AG08395 (cell line): ENCODE measurements around the gene NDUFS3.

Experiments
- DNase-seq: peaks from one replicate; pipeline ENCODE4 v3.0.0; 2012; ENCODE audit warnings: mixed read lengths, low spot score

The NDUFS3 gene

DNA sequence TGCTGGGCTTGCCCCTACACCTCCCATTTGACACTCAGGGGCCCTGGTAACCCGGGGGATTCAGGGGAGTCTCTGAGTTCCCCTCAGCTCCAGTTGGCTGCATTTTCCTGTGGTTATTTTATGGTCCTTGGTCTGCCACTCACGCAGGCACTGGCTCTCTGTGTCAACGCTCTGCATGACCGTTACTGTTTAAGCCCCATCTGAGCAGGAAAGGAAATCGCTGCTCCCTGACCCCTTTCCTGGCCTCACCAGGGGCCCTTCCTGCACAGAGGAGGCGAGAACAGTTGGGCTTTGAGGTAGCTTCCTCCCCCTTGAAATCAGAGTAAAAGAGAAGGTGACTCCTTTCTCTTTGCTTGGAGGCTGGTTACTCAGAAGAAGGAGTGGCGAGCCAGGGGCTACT is 12.9 kb downstream of the NDUFS3 start:
- no peak for DNase-seq

DNA sequence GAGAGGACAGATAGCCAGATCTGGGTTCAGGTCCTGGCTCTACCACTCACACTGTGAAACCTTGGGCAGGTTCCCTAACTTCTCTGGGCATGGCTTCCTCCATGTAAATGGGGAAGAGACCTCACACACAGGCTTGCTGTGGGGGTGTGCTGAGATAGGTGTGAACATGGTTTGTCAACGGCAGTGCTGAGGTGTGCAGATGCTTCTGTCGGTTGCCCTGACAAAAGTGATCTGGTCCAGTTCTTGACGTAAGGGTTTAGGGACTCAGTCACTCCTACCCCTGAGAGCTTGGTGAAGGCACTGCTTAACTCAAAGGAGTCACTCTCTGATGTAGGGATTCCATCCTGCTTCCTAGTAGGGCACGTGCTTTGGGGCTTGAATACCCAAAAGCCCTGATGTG is 13.4 kb downstream of the NDUFS3 start:
- no peak for DNase-seq

DNA sequence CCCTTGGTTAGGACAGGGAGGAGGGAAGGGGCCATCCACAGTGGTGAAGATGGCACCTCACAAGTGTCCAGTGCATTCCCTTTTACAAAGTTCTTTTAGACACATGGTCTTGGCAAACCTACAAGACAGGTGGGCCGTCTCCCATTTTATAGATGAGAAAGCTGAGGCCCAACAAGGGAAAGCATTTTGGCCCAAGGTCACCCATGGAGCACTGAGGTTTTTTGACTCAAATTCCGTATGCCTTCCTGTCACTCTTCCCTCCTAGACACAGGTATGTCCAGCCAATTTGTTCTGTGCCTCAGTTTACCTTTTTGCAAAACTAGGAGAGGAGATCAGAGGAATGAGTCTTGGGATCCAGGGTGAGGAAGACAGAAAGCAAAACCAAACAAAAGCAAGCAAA is 14.1 kb downstream of the NDUFS3 start:
- no peak for DNase-seq

DNA sequence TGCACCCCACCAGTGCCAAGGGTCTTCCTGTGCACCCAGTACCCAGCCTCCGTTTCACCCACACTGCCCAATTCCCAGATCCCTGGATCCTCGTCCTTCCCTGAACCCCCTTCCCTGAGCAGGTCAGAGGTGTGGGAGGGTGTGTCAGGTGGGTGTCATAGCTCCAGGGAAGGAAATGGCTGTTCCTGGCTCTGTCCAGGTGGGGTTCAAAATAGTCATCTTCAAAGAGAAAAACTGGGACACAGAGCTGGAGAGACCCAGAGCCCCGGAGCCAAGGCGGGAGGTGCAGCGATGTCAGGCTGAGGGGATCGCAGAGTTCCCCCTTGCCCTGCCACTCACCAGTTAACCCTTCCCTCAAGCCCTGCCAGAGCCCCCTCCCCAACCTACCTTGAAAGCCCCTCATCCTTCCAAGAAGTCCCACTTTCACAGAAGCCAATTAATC is 14.6 kb downstream of the NDUFS3 start:
- DNase-seq: no peak

DNA sequence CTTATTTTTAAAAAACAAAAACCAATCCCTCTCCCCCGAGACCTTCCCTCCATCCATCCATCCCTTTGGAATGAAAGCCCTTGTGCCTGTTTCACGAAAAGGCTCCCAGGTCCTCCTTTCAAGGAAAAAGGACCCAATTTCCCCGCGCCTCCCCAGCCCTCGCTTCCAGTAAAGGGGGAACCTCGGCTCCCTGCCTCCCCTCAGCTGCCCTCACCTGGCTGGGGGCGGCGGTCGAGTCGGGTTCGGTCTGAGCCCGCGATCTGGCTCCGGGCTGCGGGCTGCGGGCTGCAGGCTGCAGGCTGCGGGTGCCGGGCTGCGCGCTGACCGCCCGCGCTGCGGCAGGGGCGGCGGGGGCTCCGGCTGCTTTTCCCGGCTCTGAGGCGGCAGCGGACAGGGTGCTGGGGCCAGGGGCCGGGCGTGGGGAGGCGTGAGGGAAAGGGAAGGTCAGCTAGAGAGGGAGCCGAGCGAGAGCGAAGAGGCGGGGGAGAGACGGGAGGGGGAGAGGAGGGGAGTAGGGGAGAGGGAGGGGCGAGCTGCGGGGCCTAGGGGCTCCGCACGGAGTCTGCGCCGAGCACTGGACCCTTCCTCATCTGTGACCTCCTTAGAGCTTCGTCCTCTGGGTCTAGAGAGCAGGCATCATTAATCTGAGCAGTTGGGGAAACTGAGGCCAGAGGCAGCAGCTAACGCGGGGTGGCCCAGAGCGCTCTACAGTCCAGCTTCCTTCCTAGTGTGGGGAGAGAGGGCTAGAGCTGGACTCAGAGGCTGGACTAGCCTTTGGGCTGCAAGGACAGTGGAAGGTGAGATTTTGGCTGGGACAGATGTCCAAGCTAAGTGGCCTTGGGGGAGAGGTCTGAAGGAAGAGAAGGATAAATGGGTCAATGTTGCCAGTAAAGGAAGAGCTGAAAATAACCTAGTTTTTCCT is 15.3 kb downstream of the NDUFS3 start, which contains the start of gene C1QTNF4:
TSS of gene C1QTNF4 (minus strand) at position 478 of the 922 bp plus-strand sequence. CDS start 3,601 bp downstream, outside the sequence.
- DNase-seq: no peak

DNA sequence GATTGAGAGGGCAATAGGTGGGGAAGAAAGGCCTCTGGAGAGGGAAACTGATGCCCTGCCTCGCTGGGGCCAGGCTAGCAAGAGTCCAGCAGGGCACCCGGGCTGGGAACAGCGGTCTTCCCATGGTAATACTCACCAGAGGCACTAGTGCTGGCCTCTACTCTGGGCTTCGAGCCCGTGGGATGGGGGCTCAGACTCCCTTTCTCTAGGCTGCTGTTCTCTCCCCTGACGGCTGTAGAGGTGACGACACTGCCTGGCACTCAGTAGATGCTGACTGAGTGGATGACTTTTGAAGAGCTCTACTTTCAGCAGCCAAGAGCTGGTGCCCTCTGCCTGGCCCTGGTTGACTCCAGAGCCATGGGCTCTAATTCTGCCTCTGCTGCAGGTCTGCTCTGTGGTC is 16.2 kb downstream of the NDUFS3 start:
- DNase-seq: no peak

DNA sequence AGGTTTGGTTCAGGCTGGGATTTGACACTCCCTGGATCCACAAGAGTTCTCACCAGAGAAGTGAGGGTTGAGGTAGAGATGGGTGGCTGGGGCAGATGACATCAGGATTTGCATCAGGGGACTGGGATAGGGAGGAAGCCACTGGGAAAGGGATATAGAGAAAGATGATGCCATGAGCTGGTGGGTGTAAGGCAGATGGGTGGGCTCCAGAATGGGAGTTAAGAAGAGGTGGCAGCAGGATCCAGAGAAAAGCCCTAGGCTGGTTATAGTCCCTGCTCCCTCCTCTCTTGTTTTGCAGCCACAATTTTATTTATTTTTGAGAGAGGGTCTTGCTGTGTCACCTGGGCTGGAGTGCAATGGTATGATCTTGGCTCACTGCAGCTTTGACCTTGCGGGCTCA is 17.1 kb downstream of the NDUFS3 start:
- DNase-seq: no peak

DNA sequence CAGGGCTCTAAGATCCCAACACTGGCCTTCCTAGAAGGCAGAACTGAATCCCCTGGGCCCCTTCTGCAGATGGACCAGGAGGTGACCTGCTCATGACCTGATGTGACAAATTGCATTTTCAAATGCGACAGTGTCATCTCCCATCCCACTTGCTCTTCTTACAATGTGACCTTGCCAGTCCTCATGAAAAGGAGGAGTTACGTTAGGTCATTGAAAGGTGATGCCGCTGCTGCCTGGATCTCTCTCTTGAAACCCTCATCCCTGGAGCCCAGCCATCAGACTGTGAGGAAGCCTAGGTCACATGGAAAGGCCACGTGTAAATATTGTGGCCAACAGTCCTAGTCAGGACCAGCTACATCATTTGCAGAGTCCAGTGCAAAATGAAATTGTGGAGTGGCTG is 21.0 kb downstream of the NDUFS3 start:
- DNase-seq: no peak

DNA sequence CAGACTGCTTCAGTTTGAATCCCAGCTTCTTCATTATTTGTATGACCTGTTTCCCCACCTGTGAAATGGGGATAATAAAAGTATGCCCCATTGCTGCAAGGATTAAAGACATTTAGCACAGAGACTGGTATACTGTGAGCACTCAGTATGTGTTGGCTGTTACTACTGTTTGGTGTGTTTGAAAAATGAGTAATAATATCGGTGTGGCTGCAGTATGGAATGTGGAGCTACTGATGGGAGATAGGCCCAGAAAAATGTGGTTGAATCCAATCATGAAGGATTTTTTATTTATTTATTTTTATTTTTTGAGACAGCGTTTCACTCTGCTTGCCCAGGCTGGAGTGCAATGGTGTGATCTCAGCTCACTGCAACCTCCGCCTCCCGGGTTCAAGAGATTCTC is 24.4 kb downstream of the NDUFS3 start:
- peak; percentile 46 for DNase-seq

DNA sequence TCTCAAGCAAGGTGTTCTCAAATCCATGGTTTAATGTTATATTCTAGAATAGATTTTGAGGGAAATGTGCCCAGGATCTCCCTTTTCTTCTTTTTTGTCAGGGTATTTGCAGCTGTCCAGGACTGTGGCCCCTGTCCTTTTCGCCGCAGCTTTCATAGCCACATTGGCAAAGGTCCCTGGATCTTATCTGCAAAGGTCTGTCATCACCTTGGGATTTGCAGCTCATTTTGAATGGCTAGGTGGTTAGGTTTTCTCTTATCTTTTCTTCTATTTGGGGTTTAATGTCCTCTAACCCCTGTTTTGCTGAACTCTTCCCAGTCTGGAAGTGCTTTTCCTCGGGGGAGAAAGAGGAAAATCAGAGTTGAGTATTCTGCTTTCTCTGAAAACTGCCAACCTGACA is 27.0 kb downstream of the NDUFS3 start:
- DNase-seq: no peak

DNA sequence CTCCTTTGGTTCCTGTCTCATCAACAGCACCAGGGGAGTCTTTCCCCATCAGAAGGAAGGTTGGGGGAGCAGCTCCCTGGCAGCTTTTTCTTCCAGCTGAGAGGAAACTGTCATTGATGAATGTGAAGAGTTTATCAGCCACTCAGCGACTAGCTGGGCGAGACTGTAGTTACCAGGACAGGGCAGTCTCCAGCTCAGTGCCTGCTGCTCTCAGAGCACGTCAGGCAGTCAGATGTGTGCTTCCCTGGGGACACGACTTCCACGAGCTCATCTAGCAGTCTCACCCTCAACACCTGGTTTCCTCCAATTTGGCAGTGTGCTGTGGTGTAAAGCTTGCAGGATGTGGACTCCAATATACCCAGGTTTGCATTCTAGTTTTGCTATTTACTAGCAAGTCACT is 27.9 kb downstream of the NDUFS3 start:
- DNase-seq: no peak

DNA sequence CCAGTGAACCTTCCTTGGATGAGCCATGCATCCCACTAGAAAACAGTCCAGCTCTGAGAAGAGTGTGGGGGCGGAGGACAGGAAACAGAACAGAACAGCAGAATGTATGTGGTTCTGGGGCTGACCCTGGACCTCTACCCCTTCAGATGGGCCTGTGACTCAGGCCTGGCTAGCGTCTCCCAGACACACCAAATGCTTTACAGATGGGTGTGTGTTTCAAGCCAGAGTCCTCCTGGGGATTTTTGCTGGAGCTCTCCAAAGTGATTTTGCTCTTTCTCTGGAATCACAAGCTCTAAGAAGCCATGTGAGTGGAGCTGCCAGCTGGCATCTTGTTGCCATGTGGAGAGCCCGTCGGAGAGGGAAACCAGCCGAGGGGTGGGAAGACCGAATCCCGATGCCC is 28.5 kb downstream of the NDUFS3 start:
- DNase-seq: peak; percentile 86

DNA sequence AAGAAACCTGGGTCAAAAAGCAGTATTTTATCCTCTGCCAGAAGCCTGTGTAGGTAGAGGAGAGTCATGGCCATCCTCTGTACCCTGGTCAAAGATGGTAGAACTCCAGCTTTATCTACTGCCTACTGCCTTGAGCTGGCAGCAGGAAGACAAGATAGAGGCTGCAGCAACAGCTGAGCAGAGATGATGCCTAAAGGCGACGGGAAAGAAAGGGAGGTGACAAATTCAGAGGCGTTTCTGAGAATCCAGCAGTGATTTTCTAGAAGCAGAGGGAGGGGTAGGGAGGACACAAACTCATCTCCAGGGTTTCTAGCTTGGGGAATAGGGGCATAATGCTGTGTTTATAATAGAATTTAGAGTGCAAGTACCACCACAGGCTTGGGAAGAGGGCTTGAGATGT is 30.8 kb downstream of the NDUFS3 start:
- no peak for DNase-seq

DNA sequence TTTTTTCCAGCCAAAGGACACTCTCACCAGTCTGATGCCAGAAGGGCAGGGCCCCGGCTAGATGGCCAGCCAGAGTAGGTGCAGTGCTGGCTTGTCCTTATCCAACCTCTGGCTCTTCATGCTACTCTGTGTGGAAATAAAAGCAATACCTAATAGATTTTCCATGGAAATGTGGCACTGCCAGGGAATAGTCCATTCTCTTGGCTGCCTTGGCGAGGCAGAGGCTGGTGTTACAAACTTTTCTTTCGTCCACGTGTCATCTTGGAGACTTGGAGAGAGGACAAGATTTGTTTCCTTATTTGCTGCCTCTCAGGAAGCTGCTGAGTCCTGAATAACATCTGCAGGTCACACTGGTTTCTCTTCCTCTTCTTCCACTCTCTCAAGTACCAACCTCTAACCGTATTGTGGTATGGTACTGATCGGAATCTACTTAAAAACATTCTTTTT is 32.5 kb downstream of the NDUFS3 start:
- no peak for DNase-seq

DNA sequence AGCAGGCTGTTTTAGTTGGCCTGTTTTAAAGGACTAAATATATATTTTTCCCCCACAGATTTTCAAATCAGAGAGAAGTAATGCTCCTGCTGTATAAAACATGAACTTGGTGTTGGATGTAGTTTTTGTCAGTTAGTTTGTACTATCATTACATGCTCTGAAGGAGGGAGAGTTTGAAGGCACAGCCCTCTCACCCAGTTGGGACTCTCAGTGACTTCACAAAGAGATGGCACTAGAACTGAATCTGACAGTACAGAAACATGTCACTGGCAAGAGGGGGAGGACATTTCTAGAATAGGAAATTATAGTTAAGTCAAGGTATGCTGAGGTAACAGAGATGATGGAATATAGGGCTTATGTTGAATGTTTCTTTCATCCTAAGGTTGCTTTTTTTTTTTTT is 36.4 kb downstream of the NDUFS3 start:
- DNase-seq: no peak

DNA sequence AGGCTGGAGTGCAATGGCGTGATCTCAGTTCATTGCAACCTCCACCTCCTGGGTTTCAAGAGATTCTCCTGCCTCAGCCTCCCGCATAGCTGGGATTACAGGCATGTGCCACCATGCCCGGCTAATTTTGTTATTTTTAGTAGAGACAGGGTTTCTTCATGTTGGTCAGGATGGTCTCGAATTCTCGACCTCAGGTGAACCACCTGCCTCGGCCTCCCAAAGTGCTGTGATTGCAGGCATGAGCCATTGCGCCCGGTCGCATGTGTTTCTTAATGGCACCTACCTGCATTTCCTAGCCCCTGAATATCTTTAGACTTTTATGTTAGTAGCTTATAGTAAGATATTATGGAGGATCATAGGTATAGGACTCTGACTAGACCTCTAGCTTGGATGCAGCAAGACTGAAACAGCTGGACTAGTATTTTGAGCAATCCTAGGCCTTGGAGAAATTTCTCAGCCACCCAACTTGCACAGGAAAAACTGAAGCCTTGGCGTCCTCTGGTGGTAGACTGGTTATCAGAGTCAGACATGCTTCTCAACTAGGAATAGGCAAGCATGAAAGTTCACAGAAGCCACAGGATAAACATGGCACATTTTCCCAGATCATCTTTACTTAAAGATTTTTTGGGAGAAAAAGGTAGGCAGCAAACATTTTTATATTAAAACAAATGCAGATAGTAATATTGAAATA is 38.0 kb downstream of the NDUFS3 start:
- peak; percentile 78 for DNase-seq

DNA sequence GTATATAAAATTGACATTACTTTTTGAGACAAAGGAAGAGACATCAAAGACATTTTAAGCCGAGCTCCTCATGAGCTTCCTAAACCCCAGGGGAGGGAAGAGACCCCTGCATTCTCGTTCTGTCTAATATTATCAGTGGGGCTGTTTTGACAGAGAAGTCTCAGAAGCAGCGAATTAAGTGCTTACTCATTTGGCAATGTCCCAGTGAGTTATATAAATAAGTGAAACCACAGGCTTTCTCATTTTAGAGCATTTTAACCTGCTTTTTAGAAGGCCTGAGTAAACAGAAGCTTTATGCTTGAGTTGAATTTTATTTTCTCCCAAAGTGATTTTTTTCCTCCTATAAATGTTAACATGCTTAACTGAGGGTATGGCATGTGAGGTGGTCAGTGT is 38.5 kb downstream of the NDUFS3 start:
- peak; percentile 36 for DNase-seq

DNA sequence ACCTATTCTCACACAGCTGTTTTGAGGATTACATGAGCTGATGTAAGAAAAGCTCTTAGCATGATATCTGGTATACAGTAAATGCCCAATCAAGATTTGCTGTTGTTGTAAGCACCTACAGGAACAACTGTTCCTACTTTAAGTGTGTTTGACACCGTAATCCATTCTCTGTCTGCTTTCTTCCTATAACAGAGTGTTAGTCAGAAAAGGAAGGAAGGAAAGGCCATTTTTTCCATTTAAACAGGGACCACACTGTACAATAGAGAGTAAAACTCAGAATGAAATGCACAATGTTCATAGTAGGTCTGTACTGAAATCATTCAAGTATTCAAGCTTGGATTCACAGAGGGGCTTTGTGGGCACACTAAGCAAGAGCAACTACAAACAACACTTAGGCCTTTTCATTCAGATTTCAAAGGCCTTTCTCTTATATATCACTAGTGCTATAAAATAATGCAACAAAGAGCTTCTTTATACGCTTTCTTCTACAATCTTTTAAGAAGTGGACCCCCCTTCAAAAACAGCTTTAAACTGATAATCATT is 42.0 kb downstream of the NDUFS3 start:
- no peak for DNase-seq

DNA sequence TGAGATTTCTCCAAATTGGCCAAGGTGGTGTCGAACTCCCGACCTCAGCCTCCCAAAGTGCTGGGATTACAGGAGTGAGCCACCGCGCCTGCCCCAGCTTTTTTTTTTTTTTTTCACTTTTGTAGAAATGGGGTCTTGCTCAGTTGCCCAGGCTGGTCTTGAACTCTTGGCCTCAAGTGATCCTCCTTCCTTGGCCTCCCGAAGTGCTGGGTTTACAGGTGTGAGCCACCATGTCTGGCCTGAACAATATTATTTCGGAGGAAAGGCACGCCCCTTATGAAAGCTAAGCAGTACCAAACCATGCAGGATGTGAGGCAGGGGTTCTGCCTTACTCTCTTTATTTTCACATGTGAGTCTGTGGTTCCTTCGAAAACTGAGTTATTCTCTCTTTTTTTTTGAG is 47.4 kb downstream of the NDUFS3 start:
- DNase-seq: no peak

DNA sequence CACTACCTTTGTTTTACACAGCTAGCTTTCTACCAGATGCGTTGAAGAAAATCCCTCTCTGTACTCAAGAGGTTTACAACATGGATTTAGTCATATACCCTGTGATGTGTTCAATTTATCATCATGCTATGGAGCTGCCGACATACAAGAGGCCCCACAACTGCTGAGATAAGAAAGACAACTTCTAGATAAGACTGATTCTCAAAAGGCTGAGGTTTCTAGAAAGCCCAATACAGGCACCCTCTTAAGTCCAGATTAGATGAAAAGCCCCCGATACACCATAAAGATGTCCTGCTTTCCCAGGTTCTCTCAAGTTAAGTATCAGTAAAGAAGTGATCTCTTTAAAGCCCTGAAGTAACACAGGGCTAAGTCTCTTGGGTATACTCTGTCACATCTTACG is 49.2 kb downstream of the NDUFS3 start:
- no peak for DNase-seq

DNA sequence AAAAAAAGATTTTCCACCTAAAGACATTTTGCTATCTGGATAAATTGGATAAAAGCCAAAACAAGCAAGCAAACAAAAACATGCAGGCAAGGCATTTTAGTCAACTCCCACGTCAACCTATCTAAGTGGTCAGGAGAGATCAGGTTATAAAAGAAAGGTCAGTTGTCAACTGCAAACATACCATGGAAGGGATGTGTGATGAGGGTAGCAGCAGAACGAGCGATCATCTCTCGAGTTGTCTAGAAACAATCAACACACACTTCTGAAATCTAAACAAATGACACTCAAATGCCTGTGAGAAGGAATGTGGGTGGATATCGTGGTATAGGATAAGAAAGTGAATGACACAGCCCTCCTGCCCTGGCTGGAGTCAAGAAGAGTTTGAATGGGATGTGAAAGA is 52.6 kb downstream of the NDUFS3 start:
- no peak for DNase-seq
